GM18517 (cell line): ENCODE results near the gene POLR2E.
A peak's percentile ranks its signal among the peaks of the same experiment; 100 is the strongest.
"Not testable (repeated sequence)": the region's sequence is repeated elsewhere in the genome, so short reads cannot be mapped to it uniquely, and the experiment has no call there.

ENCODE experiments used
- ATAC-seq: cut with Tn5 transposase; IDR thresholded peaks from one replicate; pipeline ENCODE4 v1.9.1; 2021; ENCODE audit warnings: mild to moderate bottlenecking, moderate library complexity; ENCODE audit not compliant: unreplicated experiment

Gene POLR2E

DNA sequence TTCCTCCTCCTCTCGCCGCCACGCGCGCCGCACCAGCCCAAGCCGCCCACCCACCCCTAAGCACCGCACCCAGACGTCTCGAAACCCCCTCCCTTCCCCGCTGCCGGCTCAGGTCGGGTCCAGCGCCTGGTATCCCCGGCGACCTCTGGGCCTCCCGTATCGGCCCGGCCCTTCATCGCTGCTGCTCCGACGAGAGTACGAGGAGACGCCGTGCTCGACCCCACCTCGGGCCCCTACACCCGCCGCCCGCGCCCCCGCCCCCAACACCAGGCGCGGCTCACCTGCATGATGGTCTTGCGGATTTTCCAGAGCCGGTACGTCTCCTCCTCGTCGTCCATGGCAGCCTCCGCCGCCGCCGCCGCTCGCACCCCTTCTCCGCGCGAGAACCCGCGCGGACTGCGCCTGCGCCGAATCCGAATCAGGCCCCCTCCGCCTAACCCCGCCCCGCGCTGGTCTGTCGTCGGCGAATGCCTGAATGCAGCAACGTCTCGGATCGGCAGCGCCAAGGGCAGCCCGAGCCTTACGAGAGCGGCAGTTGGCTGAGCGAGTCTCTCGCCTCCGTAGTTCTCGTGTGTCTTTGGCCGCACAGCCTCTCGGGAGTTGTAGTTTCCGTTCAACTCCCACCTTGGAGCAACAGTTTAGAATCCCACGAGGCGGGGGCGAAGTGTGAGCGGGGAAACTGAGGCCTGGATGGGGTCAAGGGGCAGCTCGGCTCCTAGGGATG lies at the start of gene POLR2E:
Gene POLR2E (minus strand): TSS at position 398 of the 724 bp plus-strand sequence. CDS start 60 bp downstream, at position 338.
- peak; percentile 90 for ATAC-seq

DNA sequence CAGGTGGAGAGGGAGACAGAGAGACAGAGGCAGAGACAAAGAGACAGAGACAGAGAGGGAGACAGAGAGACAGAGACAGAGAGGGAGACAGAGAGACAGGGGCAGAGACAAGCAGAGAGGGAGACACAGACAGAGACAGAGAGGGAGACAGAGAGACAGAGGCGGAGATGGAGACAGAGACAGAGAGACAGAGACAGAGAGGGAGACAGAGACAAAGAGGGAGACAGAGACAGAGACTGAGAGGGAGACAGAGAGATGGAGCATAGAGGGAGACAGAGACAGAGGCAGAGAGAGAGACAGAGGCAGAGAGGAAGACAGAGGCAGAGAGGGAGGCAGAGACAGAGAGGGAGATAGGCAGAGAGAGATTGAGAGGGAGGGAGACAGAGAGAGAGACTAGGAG lies 49.6 kb upstream of the POLR2E start:
- no peak for ATAC-seq

DNA sequence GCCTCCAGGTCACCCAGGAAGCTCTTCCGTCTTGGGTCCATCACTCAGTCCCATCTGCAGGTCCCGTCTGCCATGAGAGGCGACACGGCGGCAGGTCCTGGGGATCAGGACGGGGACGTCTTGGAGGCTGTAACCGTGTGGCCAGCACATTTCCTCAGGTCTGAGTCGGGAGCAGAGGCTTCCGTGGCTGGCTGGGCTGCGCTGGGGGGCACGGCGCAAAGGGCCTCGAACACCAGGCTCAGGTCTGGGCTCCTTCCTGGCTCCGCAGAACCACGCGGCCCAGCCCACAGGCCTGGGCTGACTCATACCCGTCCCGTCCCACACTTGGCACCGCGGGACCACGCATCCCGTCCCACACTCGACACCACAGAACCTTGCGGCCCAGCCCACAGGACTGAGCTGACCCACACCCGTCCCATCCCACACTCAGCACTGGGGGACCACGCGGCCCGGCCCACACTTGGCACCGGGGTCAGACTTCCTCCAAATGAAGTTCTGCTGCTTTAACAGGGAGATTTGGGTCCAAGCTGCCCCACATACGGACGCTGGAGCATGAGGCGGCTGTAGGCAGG lies 48.7 kb upstream of the POLR2E start:
- ATAC-seq = no peak

GRCh38 chr19:1141944-1142343 lies 46.8 kb upstream of the POLR2E start:
- no peak for ATAC-seq

DNA sequence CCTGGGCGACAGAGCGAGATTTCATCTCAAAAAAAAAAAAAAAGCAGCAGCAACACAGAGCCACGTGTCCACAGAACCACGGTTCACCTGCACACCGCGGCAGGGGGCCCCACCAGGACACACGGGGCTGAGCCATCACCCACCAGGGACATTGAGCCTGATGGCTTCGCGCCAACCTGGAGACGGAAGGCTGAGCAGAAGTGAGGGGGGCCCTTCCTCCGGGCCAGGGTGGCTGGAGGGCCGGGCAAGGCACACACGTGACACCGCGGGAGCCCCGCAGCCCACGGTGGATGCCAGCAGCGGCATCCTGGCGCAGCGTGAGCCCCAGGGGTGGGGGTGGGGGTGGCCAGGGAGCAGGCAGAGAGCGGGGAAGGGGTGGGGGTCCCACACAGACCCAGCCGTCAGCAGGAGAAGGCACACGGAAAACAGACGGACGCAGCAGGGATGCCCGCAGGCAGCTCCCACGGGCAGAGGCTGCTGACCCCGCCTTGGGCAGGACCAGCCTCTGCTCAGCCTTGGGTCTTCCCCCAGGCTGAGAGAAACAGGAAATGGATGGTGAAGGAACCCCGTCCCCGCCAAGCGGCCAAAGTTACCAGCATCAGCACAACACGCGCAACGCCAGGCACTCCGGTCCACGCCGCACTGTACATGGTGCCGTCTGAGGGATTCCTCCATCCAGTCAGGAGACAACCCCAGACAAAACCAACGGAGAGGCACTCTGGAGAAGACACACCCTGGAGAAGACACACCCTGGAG lies 45.3 kb upstream of the POLR2E start:
- ATAC-seq = no peak

DNA sequence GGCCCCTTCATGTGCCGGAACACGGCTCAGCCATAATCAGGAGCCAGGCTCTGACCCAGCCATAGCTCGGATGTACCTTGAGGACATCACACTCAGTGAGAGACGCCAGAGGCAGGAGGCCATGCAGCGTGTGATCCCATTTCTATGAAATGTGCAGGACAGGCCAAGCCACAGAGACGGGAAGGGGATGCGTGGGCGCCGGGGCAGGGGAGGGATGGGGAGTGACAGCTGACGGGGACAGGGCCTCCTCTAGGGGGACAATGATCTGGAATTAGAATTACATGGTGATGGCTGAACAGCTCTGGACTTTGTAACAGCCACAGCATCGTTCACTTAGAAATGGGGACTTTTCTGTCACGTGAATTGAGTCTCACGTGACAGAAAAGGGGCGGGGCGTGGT lies 44.0 kb upstream of the POLR2E start:
- no peak for ATAC-seq

- no peak for ATAC-seq
Observed at GRCh38 chr19:1138121-1138520, 42.9 kb upstream of the POLR2E start.

GRCh38 chr19:1136621-1137317 lies 41.6 kb upstream of the POLR2E start:
- no peak for ATAC-seq

DNA sequence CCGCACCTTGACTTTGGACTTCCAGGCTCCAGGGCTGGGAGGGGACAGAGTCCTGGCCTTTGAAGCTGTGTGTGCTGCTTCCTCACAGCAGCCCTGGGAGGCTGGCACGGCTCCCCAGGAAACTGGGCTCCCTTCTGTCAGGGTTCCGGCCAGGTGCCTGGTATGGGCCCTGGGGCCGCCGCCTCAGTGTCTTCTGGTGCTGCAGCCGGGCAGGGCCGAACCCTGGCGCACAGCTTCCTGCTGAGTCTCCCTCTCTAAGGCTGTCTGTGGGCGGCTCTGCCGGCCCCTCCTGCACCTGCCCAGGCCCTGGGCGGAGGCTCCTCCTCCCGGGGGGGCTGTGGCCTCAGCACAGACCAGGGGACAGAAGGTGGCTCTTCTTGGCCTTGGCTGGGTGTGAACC lies 41.0 kb upstream of the POLR2E start:
- no peak for ATAC-seq

DNA sequence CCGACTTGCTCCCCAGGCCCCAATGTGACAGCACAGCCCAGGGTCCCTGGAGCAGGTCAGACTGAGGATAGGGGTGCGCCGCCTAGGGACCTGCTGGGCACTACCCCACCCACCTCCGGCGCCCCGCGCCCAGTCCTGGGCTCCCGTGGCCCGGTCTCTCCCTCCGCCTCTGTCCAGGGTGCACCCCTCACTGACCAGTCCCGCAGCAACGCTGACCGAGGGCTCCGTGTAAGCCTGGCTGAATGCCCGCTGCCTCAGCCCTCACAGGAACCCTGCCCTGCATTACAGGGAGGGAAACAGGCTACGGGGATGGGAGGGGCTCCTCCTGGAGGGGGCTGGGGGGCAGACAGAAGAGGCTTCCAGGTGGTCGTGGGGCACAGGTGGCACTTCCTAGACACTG lies 40.3 kb upstream of the POLR2E start:
- no peak for ATAC-seq

DNA sequence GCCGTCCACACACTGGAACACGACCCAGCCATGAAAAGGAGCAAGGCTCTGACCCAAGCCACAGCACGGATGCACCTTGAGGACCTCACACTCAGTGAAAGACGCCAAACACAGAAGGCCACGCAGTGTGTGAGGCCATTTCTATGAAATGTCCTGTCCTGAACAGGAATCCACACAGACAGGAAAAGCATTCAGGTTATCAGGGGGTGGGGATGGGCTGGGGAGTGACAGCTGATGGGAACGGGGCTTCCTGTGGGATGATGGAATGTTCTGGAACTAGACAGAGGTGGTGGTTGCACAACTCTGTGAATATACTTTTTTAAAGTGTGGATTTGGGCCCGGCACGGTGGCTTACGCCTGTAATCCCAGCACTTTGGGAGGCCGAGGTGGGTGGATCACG lies 39.3 kb upstream of the POLR2E start:
- ATAC-seq = no peak

DNA sequence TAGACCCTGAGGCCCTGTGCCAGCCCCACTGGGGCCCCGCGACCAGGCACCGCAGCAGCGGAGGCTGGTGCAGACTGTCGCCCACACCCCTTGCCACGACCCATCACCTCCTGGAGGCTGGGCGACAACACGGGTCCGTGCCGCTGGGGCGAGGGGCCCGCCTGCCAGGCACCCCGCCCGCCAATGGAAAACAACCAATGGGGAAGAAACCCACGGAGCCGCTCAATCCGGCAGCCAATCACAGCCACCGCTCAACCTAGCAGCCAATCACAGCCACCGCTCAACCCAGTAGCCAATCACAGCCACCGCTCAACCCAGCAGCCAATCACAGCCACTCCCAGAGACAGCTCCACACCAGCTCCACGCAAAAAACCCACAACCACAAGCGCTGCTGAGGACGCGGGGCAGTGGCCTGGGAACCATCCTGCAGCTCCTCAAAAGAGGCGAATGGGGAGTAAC lies 38.3 kb upstream of the POLR2E start:
- ATAC-seq = no peak

DNA sequence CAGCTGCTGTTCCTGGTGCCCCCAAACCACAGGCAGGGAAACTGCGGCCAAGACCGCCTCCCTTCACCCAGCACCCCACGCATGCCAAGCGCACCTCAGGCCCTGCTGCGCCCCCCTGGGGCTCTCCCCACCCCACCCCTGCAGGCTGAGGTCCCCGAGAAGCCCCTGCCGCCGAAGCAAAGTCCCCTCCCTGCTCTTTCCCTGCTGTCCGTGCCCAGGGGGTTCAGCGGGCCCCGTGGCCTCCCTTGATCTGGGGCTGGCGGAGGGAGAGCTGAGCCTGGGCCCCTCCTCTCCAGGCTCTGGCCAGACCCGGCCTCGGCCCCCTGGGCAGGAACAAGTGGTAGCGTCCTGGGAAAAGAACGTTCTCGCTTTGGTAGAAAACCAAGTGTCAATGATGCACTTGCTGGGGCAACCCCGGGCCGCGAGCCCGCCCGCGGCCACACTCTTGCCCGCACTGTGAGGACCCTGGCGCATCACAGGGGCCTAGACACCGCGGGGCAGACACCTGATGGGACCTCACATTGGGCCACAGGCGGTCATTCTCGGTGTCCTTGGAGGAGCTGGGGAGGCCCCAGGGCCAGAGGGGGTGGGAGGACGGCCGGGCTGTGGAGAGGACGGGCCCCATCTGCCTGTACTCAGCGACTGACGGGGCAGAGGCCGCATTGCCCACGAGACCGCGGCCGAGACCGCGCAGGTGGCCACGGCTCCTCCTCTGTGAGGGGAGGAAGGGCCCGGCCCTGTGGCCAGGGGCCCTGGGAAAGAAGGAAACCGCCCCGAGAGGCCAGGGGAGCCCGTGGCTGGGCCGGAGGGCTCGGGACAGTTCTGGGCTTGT lies 37.6 kb upstream of the POLR2E start:
- ATAC-seq = no peak

GRCh38 chr19:1131718-1132551 lies 36.8 kb upstream of the POLR2E start:
- ATAC-seq = peak; percentile 50

DNA sequence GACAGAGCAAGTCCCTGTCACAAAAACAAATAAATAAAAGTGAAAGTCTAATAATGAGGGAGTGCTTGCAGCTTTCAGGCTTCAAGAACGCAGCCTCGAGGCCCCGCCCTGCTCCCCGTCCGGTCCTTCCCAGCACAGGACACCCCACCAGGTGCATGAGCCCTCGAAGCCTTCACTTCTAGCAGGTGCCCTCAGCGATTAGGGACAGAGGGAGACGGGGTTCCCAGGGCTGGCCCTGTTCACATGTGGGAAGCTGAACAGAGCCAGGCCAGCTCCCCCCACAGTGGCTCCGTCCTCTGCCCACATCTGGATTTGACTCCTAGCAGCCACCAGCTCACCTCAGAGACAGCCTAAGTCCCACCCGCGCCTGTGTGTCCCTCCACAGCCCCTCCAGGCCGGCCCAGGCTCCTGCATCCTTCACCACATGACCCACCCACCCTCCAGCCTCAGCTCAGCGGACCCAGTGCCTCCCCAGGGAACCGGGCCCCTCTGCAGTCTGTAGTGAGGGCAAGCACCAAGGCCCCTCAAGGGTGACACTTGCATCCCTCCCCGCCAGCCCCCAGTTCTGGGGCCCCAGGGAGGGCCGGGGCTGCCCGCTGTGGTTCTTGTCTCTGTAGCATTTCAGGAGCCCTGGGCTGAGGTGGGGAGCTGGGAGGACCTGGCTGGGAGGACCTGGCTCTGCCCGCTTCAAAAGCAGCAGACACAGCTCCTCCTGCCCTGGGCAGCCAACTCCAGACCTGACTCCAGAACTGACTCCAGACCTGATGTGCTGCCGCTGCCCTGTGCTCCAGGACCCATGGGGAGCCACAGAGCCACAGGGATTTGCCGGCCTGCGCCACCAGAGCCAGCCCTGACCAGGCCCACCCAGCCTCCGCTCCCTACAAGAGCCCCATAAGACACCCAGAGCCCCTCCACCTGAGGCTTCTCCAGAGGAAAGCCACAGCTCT lies 35.9 kb upstream of the POLR2E start:
- no peak for ATAC-seq

- ATAC-seq = no peak
Observed at GRCh38 chr19:1129535-1129934, 34.4 kb upstream of the POLR2E start.

GRCh38 chr19:1129084-1129483 lies 33.9 kb upstream of the POLR2E start:
- ATAC-seq = not testable (repeated sequence)

DNA sequence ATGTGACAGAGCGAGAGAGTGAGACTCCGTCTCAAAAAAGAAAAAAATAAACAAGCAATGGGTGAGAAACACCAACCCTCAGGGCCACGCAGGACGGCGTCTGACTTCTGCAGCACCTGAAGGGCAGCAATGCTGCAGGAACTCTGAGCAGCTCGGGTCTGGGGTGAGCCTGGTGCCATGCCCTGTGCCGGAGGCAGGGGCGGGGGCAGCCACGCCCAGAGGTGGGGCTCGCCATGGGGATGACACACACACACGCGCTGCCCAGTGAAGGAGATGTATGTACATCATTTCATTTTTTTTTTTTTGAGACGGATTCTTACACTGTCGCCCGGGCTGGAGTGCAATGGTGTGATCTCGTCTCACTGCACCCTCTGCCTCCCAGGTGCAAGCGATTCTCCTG lies 32.9 kb upstream of the POLR2E start:
- no peak for ATAC-seq
